HG03060 (cell line): ENCODE measurements around the gene SLC4A3.

ENCODE experiments used
- ATAC-seq: cut with Tn5 transposase; IDR thresholded peaks from one replicate; pipeline ENCODE4 v1.9.1; 2021; ENCODE audit warnings: low read depth, moderate number of reproducible peaks; ENCODE audit not compliant: unreplicated experiment

SLC4A3 gene

DNA sequence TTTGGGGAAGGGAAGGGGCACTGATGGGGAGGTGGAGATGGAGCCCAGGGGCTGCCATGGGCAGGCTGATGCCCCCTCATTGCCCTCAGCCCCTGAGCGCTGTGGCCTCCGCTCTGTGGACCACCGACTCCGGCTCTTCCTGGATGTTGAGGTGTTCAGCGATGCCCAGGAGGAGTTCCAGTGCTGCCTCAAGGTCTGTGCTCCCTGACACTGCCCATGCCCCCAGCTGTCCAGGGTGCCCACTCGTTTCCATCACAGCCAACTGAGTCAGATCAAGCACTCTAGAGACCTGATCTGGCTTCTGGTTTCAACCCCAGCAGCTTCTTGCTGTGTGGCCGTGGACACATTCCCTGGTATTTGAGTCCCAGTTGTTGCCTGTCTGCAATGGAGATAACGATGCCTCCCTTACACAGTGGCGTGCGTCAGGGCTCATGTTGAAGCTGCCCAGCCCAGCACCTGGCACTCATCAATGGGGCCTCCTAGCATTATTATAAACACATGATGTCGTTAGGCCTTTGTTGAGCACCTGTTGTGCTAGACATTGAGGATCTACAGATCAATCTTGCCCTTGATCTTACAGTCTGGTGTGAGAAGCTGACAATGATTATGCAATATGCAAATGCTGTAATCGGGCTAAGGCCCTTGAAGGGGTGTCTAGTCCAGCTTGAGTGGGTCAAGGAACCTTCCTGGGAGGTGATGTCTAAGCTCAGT is 15.4 kb upstream of the SLC4A3 start:
- ATAC-seq, result no peak

DNA sequence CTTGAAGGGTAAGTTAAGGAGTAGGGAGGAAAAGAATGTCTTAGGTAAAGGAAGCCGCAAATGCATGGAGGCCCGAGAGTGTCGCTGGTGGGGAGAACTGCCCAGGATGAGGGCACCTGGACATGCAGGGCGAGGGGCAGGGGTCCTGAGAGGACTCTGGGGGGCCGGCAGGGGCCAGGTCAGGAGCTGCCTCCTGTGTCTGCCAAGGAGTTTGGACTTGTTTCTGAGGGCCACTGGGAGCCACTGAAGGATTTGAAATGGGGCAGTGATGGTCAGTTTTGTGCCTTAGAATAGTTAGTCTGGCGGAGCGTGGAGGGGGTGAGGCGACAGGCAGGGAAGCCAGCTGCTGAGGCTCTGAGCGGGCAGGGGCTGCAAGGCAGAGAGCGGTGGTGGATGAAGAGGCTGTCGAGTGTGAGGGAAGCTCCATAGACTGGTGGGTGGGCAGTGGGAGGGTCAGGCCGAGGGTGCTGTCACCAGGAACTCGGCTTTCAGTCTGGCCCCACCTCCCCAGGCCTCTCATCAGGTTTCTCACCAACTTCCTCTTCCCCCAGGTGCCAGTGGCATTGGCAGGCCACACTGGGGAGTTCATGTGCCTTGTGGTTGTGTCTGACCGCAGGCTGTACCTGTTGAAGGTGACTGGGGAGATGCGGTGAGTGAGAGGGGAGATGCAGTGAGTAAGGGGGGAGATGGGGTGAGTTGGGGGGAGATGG is 14.7 kb upstream of the SLC4A3 start:
- no peak for ATAC-seq

GRCh38 chr2:219613461-219614070 is 13.9 kb upstream of the SLC4A3 start:
- no peak for ATAC-seq

- no peak for ATAC-seq
Measured at GRCh38 chr2:219614076-219614860, 13.2 kb upstream of the SLC4A3 start.

DNA sequence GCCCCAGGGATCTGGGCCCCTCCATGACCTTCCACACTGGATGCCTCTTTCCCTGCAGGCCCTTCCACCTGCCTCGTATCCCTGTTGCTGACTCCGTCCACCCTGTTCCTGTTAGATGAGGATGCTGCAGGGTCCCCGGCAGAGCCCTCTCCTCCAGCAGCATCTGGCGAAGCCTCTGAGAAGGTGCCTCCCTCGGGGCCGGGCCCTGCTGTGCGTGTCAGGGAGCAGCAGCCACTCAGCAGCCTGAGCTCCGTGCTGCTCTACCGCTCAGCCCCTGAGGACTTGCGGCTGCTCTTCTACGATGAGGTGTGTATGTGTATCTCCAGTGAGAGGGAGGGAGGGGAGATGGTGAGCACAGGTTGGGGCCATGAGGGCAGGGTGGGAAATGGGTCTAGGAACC is 12.4 kb upstream of the SLC4A3 start:
- ATAC-seq, result no peak

DNA sequence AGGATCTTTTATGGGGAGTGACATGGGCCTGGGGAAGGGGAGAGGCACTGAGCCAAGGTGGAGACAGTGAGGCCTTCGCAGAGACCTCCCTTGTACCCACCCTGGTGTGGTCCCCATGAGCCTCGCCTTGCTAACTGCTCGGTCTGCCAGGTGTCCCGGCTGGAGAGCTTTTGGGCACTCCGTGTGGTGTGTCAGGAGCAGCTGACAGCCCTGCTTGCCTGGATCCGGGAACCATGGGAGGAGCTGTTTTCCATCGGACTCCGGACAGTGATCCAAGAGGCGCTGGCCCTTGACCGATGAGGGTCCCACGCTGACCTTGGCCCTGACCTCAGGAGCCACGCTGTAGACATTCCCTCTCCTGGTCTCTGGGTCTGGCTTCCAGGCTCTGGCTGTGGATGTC is 11.5 kb upstream of the SLC4A3 start:
- no peak for ATAC-seq

- ATAC-seq, result no peak
Measured at GRCh38 chr2:219616550-219616949, 10.9 kb upstream of the SLC4A3 start.

DNA sequence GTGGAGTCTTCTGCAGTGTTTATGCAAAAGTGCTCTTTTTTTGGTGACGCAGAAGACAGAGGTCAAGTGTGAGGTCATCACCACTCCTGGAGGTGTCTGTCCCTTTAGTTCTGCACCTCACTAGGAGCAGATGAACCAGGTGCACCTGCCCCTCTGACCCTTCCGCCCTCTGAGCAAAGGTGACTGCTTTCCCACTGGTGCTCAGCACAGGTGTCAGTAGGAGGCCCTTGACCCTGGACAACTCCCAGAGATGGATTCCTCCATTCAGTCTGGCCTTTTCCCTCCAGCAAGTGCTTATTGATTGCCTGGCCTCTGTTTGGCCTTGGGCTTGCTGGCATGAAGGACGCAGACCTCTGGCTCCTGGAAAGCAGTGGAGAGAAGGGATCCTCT is 8.7 kb upstream of the SLC4A3 start:
- ATAC-seq, result no peak

GRCh38 chr2:219619235-219619634 is 8.2 kb upstream of the SLC4A3 start:
- no peak for ATAC-seq

DNA sequence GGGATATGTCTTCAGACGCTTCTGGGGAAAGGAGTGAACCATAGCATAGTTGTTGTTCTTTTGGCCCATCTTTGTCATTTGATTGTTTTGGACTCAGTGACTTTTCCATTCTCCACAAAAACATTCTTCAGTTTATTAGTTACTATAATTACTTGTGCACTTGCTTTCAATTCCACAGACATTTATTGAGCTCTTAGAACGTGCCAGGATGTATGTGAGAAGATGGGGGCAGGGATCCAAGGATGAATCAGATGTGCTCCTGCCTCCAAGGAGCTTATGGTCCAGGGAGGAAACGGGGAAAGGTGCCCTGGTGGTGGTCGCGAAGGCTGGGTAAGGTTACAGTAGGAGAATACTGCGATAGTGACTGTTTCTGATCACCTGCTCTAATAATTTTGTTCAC is 6.9 kb upstream of the SLC4A3 start:
- no peak for ATAC-seq

DNA sequence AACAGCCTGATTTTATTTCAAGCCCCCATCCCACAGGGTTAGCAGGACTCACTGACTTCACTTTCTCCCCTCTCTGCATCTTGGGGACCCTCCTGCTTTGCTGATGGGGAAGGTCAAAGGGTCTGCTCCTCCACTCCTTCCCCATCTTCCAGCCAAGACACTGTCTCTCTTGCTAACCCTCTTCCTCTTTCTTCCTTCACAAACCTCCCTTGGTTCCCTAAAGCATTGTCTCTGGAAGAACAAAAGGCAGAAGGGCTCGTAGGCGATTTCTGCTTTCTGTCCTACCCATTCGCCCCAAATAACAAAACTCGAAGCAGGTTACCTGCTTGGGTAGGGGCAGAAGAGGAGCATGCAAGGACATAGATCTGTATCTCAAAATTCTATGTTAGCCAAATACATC is 5.5 kb upstream of the SLC4A3 start:
- ATAC-seq, result no peak

GRCh38 chr2:219622472-219622871 is 5.0 kb upstream of the SLC4A3 start:
- ATAC-seq, result no peak

DNA sequence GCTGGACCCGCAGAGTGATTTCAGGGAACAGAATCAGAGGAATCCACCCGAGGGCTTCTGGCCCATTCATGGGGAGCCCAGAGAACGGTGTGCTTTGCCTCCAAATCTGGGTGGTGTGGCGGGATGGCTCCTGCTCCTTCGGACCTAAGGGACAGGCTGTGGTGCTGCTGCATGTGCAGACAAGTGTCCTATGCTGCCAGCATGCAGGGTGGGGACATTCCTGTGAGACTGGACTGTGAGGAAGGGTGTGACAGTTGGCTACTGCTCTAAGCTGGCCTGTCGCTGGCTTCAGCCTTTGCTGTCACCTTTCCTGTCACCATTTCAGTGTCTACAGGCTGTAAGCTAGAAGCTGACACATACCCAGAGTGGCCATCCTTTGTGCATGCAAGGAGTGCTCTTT is 2.9 kb upstream of the SLC4A3 start:
- no peak for ATAC-seq

DNA sequence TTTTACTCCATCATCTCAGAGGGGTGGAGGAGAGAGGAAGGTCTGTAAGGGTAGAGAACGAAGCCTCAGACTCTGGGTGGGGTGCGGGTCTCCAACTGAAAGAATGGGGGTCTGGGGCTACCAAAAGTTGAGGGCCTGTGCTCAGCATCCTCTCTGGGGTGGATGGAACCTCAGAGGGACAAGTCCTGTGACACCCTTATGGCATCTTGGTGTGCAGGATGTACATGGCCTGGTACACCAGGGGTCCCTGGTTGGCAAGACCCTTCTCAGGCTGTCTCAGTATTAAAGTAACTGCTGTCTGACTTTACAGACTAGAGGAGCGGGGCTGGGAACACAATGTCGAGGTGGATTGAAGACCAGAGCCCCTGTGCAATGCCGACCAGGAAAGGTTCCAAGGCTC is 2.3 kb upstream of the SLC4A3 start:
- ATAC-seq, result no peak

- ATAC-seq, result no peak
Measured at GRCh38 chr2:219626540-219626939, 890 bp upstream of the SLC4A3 start.

DNA sequence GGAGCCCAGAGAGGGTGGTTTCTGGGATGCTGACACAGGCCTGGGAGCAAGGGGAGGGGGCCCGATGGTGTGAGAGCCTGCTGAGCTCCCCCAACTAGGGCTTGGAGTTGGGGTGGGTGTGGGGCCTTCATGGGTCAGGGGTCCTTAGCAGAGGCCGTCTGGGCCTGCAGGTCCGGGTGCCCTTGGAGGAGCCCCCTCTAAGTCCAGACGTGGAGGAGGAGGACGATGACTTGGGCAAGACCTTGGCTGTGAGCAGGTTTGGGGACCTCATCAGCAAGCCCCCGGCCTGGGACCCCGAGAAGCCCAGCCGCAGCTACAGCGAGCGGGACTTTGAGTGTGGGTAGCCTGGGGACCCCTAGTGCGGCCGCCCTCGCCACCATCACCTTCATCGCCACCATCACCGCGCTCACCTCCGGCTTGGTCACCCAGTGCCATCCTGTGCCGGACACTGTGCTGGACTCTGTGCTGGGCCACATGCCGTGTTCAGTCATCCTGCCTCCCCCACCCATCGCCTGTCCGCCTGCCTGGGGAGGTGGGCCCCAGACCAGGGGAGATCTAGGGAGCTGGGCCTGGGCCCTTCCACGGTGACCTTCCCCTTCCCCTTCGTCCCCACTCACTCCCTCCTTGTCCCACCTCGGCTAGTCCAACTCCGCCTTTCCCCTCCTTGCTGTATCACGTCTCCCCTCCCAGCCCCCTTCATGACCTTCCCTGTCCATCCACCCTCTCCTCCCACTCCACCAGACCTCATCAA is 980 bp downstream of the SLC4A3 start:
- ATAC-seq, result no peak

GRCh38 chr2:219628986-219629901 is 1.8 kb downstream of the SLC4A3 start:
- no peak for ATAC-seq

GRCh38 chr2:219629976-219630695 is 2.7 kb downstream of the SLC4A3 start:
- no peak for ATAC-seq
